Breast epithelium (tissue), 4 donors: ENCODE data around the gene SERGEF. TPM values are rescaled to one million over a fixed set of nuclear protein-coding genes. Genes with fewer than 3 reads are reported as not detected.

Experiments
- DNase-seq, 2 donors: peaks; one replicate each; pipeline ENCODE4 v3.0.0-alpha.2; 2019; ENCODE audit warnings: low spot score in 2 of 2
- H3K27ac ChIP-seq, 2 donors: fragments of 200-600 bp; sonication (generic) in 1 of 2; one replicate each; pipeline ENCODE4 v1.5.1; 2016 to 2019; ENCODE audit warnings: mild to moderate bottlenecking in 1 of 2
- H3K27me3 ChIP-seq, 2 donors: fragments of 200-600 bp; sonication (generic) in 1 of 2; one replicate each; pipeline versions ENCODE4 v1.5.1 to v1.6.0; 2017 to 2019; ENCODE audit warnings: control low read depth in 1 of 2, mild to moderate bottlenecking in 1 of 2
- H3K36me3 ChIP-seq: fragments of 200-600 bp; one replicate; pipeline ENCODE4 v1.5.1; 2019
- H3K4me1 ChIP-seq, 2 donors: fragments of 200-600 bp; sonication (generic); one replicate each; pipeline ENCODE4 v1.5.1; 2016 to 2019; ENCODE audit warnings: control low read depth in 1 of 2
- H3K4me3 ChIP-seq, 3 donors: fragments of 200-600 bp; sonication (generic); 1 replicate in 2 of 3; 2 replicates in 1 of 3; pipeline ENCODE4 v1.5.1; 2016 to 2019; ENCODE audit warnings: mild to moderate bottlenecking in 3 of 3, moderate library complexity in 2 of 3
- H3K9me3 ChIP-seq, 2 donors: fragments of 200-600 bp; sonication (generic) in 1 of 2; one replicate each; pipeline ENCODE4 v1.5.1; 2016 to 2019; ENCODE audit warnings: control low read depth in 1 of 2
- POLR2A ChIP-seq: fragments of 450-650 bp; IDR thresholded peaks from one replicate; pipeline ENCODE4 v1.6.1; 2016; ENCODE audit warnings: antibody characterized with exemption, mild to moderate bottlenecking, moderate library complexity
- POLR2AphosphoS5 ChIP-seq, 3 donors: sonication (generic); formaldehyde crosslinking; IDR thresholded peaks; one replicate each; pipeline ENCODE4 v1.6.1; 2017; ENCODE audit warnings: antibody characterized with exemption in 3 of 3
- intact Hi-C: fragments of 100-400 bp; cut with DNase I; formaldehyde crosslinking; loops from one replicate; pipeline ENCODE4 v1.15.1; 2023; ENCODE audit warnings: low total_unique reads
- total RNA-seq, 3 donors: library from RNA; depleted of rRNA; stranded (reverse); fragments of >200 nt; gene quantifications; one replicate each; pipeline ENCODE4 v1.1.0, GENCODE V29; 2016
- TF ChIP-seq, protein P1 (sequence below), 3 donors: fragments of 450-650 bp; IDR thresholded peaks; one replicate each; pipeline ENCODE4 v1.5.1; 2016 to 2017; ENCODE audit warnings: antibody characterized with exemption in 3 of 3, mild to moderate bottlenecking in 3 of 3, moderate library complexity in 3 of 3

The SERGEF gene
- total RNA-seq, 3 donors from 2014 or later = 31.8 to 47.5 (median 41.9) TPM

DNA sequence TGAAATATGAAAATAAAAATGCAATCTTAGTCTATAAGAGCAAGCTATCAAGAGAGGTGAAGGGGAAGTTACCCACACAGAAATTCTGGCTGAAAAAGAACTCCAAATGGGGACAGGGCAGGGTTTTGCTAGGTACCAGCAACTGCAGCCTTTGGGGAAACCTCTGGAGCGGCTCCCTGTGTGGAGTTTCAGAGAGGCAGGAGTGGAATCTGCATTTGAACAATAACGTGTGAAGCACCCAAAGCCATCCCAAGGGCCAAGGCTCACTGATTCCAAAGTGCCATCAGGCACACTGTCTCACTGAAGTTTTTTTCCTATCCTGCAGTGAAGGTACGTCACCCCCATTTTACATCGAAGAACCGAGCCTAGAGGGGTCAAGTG, 190.5 kb downstream of the SERGEF start:
- no peak for DNase-seq
- H3K36me3 ChIP-seq = no peaks in the 10 kb centered on the region
- H3K9me3 ChIP-seq = no peaks in the 10 kb centered on the region
- TF ChIP-seq, protein P1, sequence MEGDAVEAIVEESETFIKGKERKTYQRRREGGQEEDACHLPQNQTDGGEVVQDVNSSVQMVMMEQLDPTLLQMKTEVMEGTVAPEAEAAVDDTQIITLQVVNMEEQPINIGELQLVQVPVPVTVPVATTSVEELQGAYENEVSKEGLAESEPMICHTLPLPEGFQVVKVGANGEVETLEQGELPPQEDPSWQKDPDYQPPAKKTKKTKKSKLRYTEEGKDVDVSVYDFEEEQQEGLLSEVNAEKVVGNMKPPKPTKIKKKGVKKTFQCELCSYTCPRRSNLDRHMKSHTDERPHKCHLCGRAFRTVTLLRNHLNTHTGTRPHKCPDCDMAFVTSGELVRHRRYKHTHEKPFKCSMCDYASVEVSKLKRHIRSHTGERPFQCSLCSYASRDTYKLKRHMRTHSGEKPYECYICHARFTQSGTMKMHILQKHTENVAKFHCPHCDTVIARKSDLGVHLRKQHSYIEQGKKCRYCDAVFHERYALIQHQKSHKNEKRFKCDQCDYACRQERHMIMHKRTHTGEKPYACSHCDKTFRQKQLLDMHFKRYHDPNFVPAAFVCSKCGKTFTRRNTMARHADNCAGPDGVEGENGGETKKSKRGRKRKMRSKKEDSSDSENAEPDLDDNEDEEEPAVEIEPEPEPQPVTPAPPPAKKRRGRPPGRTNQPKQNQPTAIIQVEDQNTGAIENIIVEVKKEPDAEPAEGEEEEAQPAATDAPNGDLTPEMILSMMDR (IDR thresholded peaks at IDR 0.05) = no peak
- no peak for TF ChIP-seq POLR2AphosphoS5 (IDR thresholded peaks at IDR 0.05)
- TF ChIP-seq POLR2A = no peak
- intact Hi-C loops = no loop called here
- H3K27ac ChIP-seq = no peak overlapping the region
- no peaks in the 10 kb centered on the region for H3K27me3 ChIP-seq
- no peak overlapping the region for H3K4me3 ChIP-seq
- H3K4me1 ChIP-seq = no peaks in the 10 kb centered on the region

DNA sequence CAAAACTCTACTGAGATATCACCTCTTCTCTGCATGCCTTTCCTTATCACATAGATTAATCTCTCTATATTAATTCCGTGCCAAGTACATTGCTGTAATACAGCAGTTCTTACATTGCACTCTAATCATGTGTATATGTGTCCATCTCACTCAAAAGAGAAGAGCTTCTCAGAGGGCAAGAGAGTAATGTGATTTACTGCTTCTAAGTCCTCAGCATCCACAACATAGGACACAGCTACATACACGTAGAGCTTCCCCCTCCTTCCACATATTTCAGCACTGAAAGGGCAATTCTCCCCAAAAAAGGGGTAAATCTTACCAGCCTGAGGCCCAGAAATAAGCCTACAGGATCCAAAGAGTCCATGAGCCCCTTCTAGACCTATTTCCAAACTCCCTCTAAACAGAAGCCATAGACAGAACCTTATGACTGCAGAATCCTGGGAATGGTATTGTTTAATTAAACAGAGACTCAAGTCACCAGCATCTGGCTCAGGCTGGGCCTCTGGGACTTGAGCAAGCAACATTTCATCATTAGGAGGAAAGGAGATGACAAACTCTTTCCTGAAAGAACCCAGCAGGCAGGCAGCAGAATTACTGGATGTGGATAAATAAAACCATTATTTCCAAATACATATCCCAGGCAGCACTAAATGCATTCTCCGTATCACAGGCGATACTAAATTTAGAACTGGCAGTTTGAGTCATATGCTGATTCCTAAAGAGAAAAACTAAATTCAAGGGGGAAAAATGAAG, 191.0 kb downstream of the SERGEF start:
- no peak overlapping the region for H3K4me3 ChIP-seq
- no peaks in the 10 kb centered on the region for H3K36me3 ChIP-seq
- no peaks in the 10 kb centered on the region for H3K27me3 ChIP-seq
- no peak for DNase-seq
- H3K27ac ChIP-seq = no peak overlapping the region
- H3K4me1 ChIP-seq = no peaks in the 10 kb centered on the region
- intact Hi-C loops = no loop called here
- TF ChIP-seq POLR2AphosphoS5 (IDR thresholded peaks at IDR 0.05) (no peak), POLR2A (no peak)
- TF ChIP-seq, protein P1 (IDR thresholded peaks at IDR 0.05) = no peak
- H3K9me3 ChIP-seq = no peaks in the 10 kb centered on the region

DNA sequence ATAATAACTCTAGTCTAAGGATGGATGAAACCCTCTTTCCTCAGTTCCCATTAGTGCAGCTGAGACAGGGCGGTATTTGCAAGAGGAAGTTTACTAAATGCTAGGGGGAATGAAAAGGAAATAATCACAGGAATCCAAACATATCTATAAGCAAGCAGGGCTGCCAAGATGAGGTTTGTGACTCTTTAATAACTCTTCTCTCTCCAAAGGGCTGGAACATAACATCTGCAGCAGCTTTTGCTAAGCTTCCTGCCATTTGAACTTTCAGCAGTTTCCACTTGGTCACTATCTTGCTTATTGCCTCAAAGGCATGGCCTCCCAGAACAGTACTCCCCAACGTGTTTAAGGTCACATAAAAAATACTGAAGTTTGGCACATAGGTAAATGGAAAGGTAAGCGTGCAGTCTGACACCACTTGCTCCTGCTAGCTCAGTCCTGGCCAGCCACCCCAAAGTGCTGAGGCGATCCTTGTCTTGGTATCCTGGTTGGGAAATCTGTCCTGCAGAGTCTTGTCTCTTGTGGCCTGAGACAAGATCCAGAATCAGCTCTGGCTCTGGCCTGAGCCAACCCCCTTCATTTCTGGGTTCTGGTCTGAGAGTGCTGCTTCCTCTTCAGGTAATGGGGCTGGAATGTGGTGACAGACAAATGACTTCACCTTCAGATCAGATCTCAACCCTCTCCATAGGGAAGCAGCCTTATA, 196.5 kb downstream of the SERGEF start:
- Histone ChIP-seq H3K36me3 (no peaks in the 10 kb centered on the region), H3K4me1 (peaks cover 0 to 24% of the 10 kb centered on the region in 2 donors), H3K27me3 (no peaks in the 10 kb centered on the region), H3K4me3 (no peak overlapping the region), H3K27ac (no peak overlapping the region), H3K9me3 (no peaks in the 10 kb centered on the region)
- intact Hi-C loops = no loop called here
- TF ChIP-seq POLR2A (no peak), POLR2AphosphoS5 (IDR thresholded peaks at IDR 0.05) (no peak)
- TF ChIP-seq, protein P1 (IDR thresholded peaks at IDR 0.05) = no peak
- no peak for DNase-seq

DNA sequence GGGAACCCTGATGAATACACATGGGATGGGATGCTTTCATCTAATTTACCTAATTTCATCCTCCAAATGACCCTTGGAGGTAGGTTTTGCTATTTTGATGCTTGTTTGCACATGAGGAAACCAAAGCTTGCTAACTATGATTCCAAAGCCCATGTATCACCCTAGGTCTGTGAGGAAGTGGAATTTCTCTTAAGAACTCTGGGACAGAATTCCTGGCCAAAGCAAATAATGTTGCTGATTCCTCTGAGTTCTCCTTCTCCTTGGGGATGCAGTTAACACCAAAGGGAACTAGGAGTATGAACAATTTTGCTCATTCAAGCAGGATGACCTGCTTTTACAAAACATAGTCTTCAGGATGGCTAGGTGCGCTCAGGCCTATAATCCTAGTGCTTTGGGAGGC, 198.3 kb downstream of the SERGEF start:
- H3K36me3 ChIP-seq = no peaks in the 10 kb centered on the region
- intact Hi-C loops = no loop called here

More for the DNA sequence above, 198.3 kb downstream of the SERGEF start:
- TF ChIP-seq POLR2A (no peak), POLR2AphosphoS5 (IDR thresholded peaks at IDR 0.05) (no peak)
- TF ChIP-seq, protein P1 (IDR thresholded peaks at IDR 0.05) = no peak
- Histone ChIP-seq H3K9me3 (no peaks in the 10 kb centered on the region), H3K4me1 (peaks cover 0 to 29% of the 10 kb centered on the region in 2 donors), H3K27ac (peak overlapping the region in 1 of 2 donors; percentile 74), H3K4me3 (no peak overlapping the region), H3K27me3 (no peaks in the 10 kb centered on the region)
- DNase-seq = no peak
